Stimulated activated naive CD4-positive, alpha-beta T cell treated with Interleukin-2 at 50 U/mL for 16 hours (primary cell): ENCODE results near the gene SERPINB6.
"Not testable (repeated sequence)": the region's sequence is repeated elsewhere in the genome, so short reads cannot be mapped to it uniquely, and the experiment has no call there.

ENCODE experiments used
- DNase-seq: peaks from one replicate; lab custom pipeline; 2025; lab: John Stamatoyannopoulos, UW

SERPINB6 gene

DNA sequence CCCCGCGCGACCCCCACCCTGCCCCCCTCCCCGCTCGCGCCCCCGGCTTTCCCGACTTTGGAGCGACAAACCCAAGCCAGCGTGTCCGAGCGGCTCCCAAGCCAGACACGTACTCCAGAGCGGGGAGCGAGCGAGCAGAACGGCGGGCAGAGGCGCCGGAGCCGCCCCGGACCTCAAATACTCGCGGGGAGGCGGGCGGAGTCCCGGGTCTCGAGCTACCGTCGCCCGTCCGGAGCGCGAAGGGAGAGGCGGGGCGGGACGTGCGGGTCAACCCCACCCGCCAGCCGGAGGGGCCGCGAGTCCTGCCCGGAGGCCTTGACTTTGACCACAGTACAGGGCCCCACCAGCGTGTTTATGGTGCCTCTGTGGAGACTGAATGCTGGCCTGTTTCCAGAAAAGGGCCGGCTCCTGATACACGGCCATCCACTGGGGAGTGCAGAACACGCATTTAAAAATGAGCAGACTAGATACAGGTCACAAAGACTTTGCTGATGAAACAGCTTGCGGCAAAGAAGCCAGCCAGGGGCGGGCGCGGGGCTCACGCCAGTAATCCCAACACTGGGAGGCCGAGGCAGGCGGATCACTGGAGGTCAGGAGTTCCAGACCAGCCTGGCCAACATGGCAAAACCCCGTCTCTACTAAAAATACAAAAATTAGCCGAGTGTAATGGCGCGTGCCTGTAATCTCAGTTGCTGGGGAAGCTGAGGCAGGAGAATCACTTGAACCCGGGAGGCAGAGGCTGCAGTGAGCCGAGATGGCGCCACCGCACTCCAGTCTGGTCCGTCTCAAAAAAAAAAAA is at the start of gene SERPINB6:
Gene SERPINB6, minus strand, starts transcription at position 148 of the 799 bp plus-strand sequence. CDS start 12,235 bp downstream, outside the sequence.
- DNase-seq = peak; percentile 17

DNA sequence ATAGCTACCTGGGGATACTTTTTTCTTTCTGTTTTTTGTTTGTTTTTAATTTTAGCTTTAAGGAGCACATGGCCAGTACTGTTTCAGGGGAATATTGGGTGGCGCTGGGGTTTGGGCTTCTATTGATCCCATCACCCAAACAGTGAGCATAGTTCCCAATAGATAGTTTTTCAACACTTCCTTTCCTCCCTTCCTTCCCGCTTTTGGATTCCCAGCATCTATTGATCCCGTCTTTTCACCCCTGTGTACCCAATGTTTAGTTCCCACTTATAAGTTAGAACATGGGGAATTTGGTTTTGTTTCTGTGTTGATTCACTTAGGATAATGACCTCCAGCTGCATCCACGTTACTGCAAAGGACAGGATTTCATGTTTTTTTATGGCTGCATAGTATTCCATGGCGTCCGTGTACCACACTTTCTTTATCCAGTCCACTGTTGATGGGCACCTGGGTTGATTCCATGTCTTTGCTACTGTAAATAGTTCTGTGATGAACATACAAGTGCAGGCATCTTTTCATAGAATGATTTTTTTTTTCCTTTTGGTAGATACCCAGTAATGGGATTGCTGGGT is 48.5 kb upstream of the SERPINB6 start:
- DNase-seq = no peak

DNA sequence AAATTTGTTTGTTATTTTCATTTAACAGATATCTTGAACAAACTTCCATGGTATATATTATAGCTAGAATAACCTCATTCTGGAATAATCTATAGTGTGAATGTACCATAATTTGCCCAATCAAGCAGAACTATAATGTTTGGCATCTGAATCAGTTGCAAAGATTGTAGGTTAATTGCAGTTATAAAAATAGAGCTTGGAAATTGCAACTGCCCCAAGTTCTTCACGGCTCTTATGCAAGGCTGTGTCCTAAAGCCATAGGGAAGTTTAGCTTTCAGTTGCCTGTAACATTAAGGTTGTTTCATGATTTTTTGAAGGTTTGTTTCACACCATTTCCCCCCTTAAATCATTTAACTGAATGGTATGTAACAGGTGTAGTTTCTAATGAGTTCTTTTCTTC is 47.7 kb upstream of the SERPINB6 start:
- no peak for DNase-seq

DNA sequence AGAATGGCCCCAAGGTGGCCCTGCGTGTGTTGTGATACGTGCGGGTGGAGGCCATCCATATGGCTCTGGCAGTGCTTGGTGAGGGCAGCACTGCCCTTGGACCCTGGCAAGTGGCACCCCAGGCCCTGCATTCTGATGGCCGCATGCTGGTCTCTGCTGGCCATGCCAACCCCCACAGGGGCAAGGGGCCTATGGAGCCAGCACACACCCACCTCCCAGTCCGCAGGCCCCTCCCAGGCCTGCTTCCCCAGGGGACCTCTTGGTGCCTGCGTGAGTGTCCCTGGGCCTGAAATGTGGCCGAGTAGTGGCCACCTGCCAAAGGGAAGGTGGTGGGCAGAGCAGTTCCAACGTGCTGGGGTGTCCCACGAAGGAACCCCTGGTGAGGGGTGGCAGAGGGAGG is 45.9 kb upstream of the SERPINB6 start:
- no peak for DNase-seq

DNA sequence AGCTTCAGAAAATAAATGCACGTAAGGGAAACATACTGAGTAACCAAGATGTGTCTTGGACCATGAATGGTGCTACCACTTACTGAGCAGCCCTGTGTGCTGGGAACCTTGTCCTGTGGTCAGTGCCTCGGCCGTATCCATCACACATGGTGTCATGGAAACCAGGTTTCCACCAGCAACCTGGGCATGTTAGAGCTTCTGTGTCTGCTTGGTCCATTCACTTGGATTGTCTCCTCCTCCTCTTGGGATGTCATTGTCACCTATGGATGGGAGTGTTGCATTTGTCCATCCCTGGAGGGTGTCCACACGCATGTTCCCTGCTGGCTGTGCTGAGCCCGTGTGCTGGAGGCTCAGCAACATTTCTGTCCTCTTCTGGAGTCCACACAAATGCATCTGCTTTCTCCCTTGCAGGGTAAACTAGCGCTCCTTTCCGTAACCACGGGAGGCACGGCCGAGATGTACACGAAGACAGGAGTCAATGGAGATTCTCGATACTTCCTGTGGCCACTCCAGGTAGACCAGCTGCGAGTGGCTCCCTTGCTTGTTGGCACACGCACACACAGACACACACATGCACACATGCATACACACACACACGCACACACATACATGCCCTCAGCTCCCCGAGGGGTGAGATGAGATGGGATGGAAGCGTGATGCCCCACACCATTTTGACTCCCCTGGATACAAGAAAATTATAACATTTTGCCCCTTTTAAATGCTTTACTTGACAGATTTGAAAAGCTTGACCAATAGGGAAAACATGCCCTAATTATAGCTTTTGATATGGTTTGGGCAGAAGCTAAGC is 45.3 kb upstream of the SERPINB6 start:
- DNase-seq = no peak

DNA sequence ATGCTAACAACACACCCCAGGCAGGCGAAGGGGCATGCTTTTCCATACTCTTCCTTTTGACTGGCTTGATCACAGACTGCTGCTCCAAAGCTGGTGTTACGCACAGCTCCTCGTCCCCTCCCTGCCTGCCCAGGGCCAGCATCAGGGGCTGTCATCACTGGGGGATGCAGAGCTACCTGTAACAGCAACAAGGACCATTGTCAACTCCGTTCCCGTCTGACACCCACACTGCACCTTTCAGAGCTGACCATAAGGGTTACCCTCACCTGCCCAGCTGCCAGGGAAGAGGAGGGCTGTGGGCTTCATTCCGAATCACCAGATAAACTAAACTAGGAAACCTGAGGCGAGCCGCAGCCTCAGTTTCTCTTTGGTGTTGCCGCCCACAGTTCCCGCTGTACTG is 43.8 kb upstream of the SERPINB6 start:
- no peak for DNase-seq

DNA sequence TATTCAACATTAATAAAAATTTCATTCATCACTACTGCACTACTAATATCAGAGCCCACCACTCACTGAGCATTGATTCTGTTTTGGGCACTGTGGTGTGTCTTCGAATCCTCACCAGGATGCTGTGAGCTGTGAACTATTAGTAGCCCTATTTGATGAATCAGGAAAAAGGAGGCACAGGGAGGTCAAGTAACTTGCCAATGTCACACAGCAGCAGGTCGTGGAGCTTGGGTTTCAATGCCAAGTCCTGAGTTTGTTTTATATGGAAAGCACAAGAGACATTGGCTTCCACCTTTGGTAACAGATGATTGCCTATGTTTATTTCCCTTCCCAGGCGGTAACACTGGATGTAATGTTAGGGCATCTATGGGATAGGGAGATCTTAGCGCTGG is 43.3 kb upstream of the SERPINB6 start:
- DNase-seq = no peak

DNA sequence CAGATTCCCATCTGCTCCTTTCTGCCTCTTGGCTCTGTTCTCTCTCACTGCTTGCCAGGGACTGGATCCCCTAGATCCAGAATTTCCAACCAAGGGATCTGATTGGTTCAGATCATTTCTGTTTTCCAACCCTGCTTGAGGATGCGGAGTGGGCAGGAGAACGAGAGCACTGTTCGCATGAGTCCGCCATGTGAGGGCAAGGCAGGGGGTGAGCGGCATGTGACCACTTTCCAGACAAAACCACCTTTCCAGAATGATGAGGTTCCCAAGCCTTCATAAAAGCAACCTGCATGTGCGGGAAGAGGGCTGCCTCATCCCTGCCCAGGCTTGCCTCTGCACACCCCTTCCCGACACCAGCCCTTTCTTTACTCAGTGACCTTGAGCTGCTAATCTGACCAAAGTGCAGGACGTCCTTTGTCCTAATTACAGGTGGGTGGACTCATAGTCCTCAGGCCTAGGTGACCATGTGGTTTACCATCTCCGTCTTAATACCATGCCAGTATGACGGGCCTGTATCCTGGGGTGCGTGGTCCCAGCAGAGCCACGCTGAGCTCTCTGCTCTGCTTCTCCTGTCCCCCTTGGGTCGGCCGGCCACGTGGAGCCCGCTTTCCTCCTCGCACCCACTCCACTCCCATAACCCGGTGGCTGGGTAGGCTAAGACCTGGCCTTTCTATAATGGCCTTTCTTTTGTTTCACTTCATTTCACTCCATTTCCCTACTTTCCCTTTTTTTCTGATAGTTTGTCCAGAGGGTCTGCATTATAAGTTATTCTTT is 42.7 kb upstream of the SERPINB6 start:
- DNase-seq = no peak

DNA sequence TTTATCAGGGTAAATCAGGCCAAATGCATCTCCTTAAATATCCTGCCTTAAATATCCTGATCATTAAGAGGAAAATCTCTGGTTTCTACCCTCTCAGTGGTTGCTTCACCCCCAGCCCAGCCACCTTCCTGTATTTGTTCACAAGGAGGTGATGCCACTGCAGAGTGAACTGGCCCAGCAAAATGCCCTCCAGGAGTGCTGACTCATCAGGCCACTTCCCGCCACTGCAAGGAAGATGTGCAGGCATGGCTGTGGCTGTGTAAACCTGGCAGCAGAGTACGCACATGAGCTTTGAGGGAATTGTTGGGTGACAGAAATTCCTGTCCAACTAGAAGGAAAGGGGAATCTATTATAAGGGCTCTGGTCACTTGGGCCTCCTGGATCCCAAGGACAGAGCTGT is 42.1 kb upstream of the SERPINB6 start:
- DNase-seq = no peak

DNA sequence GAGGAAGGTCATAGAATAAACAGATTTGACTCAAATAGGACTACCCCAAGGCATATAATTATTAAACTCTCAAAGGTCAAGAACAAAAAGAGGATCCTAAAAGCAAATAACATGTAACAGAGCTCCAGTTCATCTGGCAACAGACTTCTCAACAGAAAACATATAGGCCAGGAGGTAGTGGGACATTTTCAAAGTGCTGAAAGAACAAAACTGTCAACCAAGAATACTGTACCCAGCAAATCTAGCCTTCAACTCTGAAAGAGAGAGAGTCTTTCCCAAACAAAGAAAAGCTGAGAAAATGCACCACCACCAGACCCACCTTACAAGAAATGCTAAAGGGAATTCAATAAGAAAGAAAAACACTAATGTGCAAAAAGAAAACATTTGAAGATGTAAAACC is 40.2 kb upstream of the SERPINB6 start:
- no peak for DNase-seq

DNA sequence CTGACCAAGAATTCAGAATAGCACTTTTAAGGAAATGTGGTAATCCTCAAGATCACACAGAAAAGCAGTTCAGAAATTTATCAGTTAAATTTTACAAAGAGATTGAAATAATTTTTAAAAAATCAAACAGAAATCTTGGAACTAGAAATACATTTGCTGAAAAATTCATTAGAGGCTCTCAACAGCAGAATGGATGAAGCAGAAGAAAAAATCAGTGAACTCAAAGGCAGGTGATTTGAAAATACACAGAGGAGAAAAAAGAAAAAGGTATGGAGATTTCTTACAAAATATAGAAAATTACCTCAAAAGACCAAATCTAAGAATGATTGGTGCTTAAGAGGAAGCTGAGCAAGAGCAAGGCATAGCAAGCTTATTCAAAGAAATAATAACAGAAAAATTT is 39.8 kb upstream of the SERPINB6 start:
- no peak for DNase-seq

DNA sequence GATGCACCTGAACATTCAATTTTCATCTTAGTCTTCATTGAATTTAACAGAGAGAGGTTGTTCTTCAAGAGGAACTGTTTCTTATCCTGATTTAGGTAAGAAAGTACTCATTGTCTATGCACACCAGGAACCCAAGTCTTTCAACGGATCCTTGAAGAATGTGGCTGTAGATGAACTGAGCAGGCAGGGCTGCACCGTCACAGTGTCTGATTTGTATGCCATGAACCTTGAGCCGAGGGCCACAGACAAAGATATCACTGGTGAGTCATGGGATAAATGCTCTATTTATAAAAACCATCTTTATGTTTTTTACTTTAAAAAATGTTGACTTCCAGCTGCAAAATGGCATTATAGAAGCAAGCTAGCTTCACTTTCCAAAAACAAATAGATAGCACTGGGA is 38.6 kb upstream of the SERPINB6 start:
- DNase-seq = no peak

DNA sequence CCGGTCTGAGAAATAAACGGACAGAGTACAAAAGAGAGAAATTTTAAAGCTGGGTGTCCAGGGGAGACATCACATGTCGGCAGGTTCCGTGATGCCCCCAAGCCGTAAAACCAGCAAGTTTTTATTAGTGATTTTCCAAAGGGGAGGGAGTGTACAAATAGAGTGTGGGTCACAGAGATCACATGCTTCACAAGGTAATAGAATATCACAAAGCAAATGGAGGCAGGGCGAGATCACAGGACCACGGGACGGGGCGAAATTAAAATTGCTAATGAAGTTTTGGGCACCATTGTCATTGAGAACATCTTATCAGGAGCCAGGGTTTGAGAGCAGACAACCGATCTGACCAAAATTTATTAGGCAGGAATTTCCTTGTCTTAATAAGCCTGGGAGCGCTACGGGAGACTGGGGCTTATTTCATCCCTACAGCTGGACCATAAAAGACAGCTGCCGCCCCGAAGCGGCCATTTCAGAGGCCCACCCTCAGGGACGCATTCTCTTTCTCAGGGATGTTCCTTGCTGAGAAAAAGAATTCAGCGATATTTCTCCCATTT is 37.4 kb upstream of the SERPINB6 start:
- not testable (repeated sequence) for DNase-seq

DNA sequence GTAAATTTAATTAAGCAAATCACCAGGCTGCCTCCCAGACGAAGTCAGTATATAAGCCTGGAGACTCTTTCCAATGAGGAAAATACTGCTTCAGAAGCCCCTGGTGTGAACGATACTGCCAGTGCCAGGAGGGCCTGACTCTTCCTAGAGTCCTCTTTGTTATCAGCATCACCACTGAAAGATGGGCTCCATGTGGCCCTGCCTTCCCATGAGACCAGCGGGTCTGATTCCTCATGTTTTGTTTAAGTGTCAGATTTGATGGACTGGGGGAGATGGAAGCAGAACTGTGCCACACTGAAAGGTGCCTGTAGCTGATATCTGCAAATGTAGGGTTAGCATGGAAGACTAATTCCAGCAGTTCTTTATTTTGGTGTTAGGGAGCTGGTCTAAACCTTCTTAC is 36.2 kb upstream of the SERPINB6 start:
- DNase-seq = no peak

DNA sequence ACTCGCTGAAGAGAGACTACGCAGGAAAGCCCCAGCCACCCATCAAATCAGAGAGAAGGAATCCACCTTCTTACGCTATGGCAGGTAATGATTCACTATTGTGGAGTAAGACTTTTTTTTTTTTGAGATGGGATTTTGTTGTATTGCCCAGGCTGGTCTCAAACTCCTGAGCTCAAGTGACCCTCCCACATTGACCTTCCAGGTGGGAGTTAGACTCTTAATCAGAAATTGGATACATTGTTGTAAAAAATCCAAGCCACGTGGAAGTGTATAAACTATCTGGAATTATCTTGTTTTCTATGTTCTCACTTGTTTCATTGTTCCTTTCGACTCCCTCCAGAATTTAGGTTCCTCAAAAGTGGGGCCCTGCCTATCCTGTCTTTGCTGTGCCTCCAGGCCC is 35.1 kb upstream of the SERPINB6 start:
- DNase-seq = no peak

DNA sequence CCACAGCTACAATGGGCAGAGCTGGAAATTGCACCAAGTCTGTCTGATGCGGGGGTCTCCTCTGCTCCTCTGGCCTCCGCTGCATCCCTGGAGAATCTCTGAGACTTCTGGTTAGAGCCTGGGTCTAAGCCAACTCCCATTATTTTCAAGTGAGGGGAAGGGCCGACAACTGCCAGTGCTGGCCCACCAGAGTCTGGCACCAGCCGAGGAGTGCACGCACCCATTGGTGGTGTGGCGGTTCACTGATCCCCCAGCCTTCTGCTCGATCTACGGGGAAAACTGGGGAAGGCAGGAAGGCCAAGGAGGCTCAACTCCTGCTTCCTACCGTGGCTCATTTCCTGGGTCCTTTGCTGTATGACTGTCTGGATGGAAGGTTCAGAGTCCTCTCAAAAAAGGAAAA is 34.5 kb upstream of the SERPINB6 start:
- no peak for DNase-seq

DNA sequence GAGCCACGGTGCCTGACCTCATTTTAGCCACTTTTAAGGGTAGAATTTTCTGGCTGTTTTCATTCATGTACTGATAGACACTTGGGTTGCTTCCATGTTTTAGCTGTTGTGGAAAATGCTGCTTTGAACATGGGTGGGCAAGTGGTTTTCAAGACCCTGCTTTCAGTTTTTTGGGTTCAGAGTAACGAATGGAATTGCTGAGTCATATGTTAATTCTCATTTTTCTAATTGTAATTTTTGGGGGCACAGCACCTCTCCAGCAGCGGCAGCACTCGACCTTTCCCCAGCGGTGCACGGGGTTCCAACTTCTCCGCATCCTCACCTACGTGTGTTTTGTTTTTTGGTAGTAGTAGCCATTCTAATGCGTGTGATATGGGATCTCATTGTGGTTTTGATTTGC is 33.7 kb upstream of the SERPINB6 start:
- no peak for DNase-seq

DNA sequence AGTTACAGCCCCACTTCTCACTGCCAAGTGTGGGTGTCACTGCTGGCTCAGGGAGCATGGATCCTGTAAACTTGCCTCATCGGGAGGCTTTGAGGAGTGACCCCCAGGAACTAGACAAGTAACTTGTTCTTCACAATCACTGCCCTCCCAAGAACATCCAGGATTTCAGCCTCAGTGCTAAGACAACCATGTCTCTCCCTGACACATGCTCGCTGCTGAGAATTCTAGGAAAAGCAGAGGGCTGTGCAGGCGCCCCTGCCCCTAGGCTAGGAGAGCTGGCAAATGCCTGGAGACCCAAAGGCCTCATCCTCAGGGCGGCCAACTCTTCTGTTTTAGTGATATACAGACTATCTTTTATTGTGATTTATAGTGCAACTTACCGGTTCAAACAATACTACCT is 31.9 kb upstream of the SERPINB6 start:
- DNase-seq = not testable (repeated sequence)

DNA sequence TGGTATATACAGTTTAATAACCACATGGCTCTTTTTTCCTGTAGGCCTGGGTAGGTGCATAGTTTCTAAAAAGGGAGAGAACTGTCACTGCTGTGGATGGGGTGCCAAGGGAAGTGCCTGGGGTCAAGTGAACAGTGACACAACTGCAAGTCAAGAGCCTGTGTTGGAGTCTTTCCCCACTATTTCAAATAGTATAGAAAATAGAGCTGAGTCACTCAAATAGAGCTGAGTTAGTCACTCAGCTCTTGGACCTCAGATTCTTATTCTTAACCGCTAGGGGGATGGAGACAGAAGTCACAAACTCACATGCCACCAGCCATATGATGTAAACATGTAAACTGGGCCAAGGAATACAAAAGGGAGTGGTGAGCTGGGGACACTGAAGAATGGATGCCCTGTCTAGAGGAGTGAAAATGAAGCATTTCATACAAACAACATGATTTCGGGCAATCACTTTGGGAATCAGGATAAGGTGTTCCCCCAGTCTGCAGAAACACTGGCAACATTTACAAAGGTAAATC is 30.5 kb upstream of the SERPINB6 start:
- no peak for DNase-seq

DNA sequence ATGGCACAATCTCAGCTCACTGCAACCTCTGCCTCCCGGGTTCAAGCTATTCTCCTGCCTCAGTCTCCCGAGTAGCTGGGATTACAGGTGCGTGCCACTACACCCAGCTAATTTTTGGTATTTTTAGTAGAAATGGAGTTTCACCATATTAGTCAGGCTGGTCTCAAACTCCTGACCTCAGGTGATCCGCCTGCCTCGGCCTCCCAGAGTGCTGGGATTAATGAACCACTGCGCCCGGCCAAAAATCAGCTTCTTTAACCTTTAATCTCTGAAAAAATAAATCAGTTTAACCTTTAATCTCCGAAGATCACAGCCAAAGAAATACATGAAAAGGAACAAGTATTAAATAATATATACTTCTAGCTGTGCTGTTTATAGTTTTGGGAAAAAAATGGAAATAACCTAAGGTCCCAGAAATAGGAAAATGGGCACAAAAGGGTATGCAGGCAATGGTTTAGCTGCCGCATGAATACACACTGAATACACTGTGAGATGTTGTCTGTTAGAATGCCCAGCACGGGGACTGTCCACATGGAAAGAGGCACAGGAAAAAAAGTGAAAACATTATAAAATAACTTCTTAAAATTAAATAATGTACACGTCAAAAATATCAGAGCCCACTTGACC is 29.9 kb upstream of the SERPINB6 start:
- DNase-seq = no peak
